Gastroesophageal sphincter (tissue), 3 donors: ENCODE results near the gene TSPAN15.

Experiments
- POLR2A ChIP-seq, 2 donors: fragments of 450-650 bp; IDR thresholded peaks; one replicate each; pipeline ENCODE4 v1.6.1; 2017; ENCODE audit warnings: antibody characterized with exemption in 2 of 2, mild to moderate bottlenecking in 2 of 2, moderate library complexity in 1 of 2
- POLR2AphosphoS5 ChIP-seq: sonication (generic); formaldehyde crosslinking; IDR thresholded peaks from one replicate; pipeline ENCODE4 v1.6.1; 2017; ENCODE audit warnings: antibody characterized with exemption
- TF ChIP-seq, protein P1 (sequence below), 4 experiments: fragments of 200-600 bp in 2 of 4; fragments of 450-650 bp in 2 of 4; sonication (generic) in 1 of 4; IDR thresholded peaks; one replicate each; pipeline ENCODE4 v1.5.1; 2017 to 2019; ENCODE audit warnings: antibody characterized with exemption in 4 of 4, mild to moderate bottlenecking in 2 of 4, moderate library complexity in 2 of 4

- TF ChIP-seq POLR2A (IDR thresholded peaks at IDR 0.05) (no peak), POLR2AphosphoS5 (no peak)
- TF ChIP-seq, protein P1, sequence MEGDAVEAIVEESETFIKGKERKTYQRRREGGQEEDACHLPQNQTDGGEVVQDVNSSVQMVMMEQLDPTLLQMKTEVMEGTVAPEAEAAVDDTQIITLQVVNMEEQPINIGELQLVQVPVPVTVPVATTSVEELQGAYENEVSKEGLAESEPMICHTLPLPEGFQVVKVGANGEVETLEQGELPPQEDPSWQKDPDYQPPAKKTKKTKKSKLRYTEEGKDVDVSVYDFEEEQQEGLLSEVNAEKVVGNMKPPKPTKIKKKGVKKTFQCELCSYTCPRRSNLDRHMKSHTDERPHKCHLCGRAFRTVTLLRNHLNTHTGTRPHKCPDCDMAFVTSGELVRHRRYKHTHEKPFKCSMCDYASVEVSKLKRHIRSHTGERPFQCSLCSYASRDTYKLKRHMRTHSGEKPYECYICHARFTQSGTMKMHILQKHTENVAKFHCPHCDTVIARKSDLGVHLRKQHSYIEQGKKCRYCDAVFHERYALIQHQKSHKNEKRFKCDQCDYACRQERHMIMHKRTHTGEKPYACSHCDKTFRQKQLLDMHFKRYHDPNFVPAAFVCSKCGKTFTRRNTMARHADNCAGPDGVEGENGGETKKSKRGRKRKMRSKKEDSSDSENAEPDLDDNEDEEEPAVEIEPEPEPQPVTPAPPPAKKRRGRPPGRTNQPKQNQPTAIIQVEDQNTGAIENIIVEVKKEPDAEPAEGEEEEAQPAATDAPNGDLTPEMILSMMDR (IDR thresholded peaks at IDR 0.05), result no peak
Measured at GRCh38 chr10:69457771-69458237, 6.5 kb downstream of the TSPAN15 start.
